ENCODE results near the gene ANKRD40.

ANKRD40 gene

DNA sequence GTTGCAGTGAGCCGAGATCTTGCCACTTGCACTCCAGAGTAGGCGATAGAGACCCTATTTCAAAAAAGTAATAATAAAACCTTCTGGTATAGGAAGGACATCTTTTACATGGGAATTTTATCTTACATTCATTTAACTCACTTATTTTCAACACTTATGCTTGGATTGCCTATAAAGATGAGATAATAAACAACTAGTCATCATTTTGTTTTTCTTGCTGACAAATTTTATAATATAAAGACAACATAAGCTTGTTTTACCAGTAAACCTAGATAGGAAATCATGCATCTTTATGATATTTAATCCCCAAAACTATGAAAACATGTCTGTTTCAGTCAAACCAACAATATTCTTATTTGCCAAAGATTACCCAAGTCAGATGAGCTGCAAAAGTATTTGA lies 56.1 kb downstream of the ANKRD40 start:
- no peak for DNase-seq (ENCODE audit: low read depth, low spot score)
- Histone ChIP-seq H3K4me3 (ENCODE audit: insufficient read length, low read depth) (no peak overlapping the region), H3K36me3 (ENCODE audit: insufficient read depth, insufficient read length, low read length) (no peaks in the 10 kb centered on the region), H3K9me3 (ENCODE audit: insufficient read depth, low read length) (no peaks in the 10 kb centered on the region), H3K4me1 (ENCODE audit: insufficient read depth, insufficient read length) (peaks cover 2% of the 10 kb centered on the region), H3K9ac (ENCODE audit: insufficient read length, low read depth) (no peak overlapping the region), H3K27me3 (ENCODE audit: insufficient read depth, insufficient read length) (no peaks in the 10 kb centered on the region)
- no peak for TF ChIP-seq ZNF274 (IDR thresholded peaks at IDR 0.05; ENCODE audit: low read depth, low read length)
- no peak for TF ChIP-seq YY1 (IDR thresholded peaks at IDR 0.05; ENCODE audit: insufficient read depth, insufficient read length)
- no peak for TF ChIP-seq SUZ12 (IDR thresholded peaks at IDR 0.05; ENCODE audit: extremely low read depth, insufficient read depth, insufficient read length)

DNA sequence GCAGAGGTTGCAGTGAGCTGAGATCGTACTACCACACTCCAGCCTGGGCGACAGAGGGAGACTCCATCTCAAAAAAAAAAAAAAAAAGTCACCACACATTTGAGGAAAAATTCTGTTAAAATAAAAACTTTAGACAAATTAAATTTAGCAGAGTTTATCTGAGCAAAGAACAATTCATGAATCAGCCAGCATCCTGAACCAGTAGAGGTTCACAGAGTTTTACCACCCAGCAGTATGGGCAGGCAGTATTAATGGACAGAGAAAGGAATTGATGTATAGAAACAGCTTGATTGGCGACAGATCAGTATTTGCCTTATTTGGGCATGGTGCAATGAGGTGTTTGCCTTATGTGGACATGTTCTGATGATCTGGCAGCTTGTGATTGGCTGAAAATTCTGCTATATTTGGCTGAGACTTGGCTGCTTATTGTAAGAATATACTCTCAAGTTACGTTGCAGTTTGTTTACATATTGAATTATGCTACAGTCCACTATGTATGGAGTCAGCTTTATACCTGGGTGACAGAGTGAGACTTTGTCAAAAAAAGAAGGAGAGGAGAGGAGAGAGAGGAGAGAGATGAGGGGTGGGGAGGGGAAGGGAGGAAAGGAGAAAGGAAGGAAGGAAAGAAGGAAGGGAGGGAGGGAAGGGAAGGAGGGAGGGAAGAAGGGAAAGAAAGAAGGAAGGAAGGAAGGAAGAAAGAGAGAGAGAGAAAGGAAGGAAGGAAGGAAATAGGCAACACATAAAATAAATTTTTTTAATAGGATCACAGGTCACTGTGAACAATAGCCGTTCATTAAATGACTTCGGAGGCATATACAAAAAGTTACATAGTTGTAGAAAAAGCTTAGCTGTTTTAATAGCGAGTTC lies 58.4 kb downstream of the ANKRD40 start:
- H3K9me3 ChIP-seq (ENCODE audit: insufficient read depth, low read length), result no peaks in the 10 kb centered on the region
- no peak for TF ChIP-seq SUZ12 (IDR thresholded peaks at IDR 0.05; ENCODE audit: extremely low read depth, insufficient read depth, insufficient read length)
- TF ChIP-seq ZNF274 (IDR thresholded peaks at IDR 0.05; ENCODE audit: low read depth, low read length), result no peak
- no peak for TF ChIP-seq YY1 (IDR thresholded peaks at IDR 0.05; ENCODE audit: insufficient read depth, insufficient read length)
- DNase-seq (ENCODE audit: low read depth, low spot score), result no peak
- H3K9ac ChIP-seq (ENCODE audit: insufficient read length, low read depth), result no peak overlapping the region
- H3K36me3 ChIP-seq (ENCODE audit: insufficient read depth, insufficient read length, low read length), result no peaks in the 10 kb centered on the region
- no peaks in the 10 kb centered on the region for H3K4me1 ChIP-seq (ENCODE audit: insufficient read depth, insufficient read length)
- H3K27me3 ChIP-seq (ENCODE audit: insufficient read depth, insufficient read length), result no peaks in the 10 kb centered on the region
- H3K4me3 ChIP-seq (ENCODE audit: insufficient read length, low read depth), result no peak overlapping the region

DNA sequence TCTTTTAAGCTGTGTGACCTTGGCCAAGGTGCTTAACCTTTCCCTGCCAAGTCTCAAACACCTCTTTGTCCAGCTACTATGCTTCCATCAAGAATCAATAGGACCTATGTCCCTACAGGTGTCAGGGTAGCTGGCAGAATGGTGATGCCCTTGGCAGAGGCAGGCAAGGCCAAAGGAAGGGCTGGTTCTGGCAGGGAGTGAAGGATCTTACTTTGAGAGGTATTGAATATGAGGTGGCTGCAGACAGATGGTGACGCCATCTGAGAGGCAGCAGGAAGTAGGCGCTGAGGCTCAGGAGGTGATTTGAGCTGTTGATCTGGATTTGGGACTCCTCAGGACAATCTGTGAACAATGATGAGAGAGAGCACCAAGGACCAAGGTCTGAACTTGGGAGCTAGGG lies 60.5 kb downstream of the ANKRD40 start:
- peaks cover 6% of the 10 kb centered on the region for H3K4me1 ChIP-seq (ENCODE audit: insufficient read depth, insufficient read length)
- H3K4me3 ChIP-seq (ENCODE audit: insufficient read length, low read depth), result no peak overlapping the region
- no peaks in the 10 kb centered on the region for H3K9me3 ChIP-seq (ENCODE audit: insufficient read depth, low read length)
- no peak overlapping the region for H3K9ac ChIP-seq (ENCODE audit: insufficient read length, low read depth)
- no peaks in the 10 kb centered on the region for H3K27me3 ChIP-seq (ENCODE audit: insufficient read depth, insufficient read length)
- DNase-seq (ENCODE audit: low read depth, low spot score), result no peak
- H3K36me3 ChIP-seq (ENCODE audit: insufficient read depth, insufficient read length, low read length), result no peaks in the 10 kb centered on the region
- TF ChIP-seq YY1 (IDR thresholded peaks at IDR 0.05; ENCODE audit: insufficient read depth, insufficient read length), result no peak
- TF ChIP-seq SUZ12 (IDR thresholded peaks at IDR 0.05; ENCODE audit: extremely low read depth, insufficient read depth, insufficient read length), result no peak
- TF ChIP-seq ZNF274 (IDR thresholded peaks at IDR 0.05; ENCODE audit: low read depth, low read length), result no peak

DNA sequence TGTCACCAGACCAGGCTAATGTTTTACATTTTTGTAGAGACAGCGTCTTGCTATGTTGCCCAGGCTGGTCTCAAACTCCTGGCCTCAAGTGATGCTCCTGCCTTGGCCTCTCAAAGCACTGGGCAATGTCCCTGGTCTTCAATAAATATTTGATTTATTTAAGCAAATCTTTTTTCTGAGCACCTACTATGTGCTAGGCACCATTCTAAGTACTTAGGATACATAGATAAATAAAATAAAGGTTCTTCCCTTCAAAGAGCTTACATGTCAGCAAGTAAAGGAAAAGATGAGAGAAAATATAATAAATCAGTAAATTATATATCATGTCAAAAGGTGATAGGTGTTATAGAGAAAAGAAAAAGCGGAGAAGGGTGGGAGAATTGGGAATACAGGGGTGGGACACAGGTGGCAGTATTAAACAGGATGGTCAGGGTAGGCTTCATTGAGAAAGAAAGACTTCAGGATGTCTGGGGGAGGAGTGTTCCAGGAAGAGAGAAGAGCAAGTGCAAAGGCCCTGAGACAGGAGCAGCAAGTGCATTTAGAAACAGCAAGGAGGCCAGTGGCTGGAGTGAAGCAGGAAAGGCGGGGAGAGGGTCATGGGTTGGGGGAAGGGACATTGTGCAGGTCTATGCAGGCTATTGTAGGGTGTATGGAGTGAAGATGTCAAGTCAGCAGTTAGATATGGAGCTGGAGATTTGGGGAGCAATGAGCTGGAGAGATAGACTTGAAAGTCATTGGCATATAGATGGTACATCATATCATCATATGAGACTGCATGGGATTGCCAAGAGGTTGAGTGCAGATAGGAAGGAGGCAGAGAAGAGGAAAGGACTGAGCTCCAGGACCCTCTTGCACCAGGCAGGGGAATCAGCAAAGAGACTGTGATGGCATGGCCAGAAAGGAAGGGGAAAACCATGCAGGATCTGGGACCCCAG lies 61.7 kb downstream of the ANKRD40 start:
- H3K4me1 ChIP-seq (ENCODE audit: insufficient read depth, insufficient read length), result peaks cover 6% of the 10 kb centered on the region
- DNase-seq (ENCODE audit: low read depth, low spot score), result no peak
- no peak overlapping the region for H3K4me3 ChIP-seq (ENCODE audit: insufficient read length, low read depth)
- no peaks in the 10 kb centered on the region for H3K27me3 ChIP-seq (ENCODE audit: insufficient read depth, insufficient read length)
- TF ChIP-seq ZNF274 (IDR thresholded peaks at IDR 0.05; ENCODE audit: low read depth, low read length), result no peak
- no peak for TF ChIP-seq YY1 (IDR thresholded peaks at IDR 0.05; ENCODE audit: insufficient read depth, insufficient read length)
- no peak for TF ChIP-seq SUZ12 (IDR thresholded peaks at IDR 0.05; ENCODE audit: extremely low read depth, insufficient read depth, insufficient read length)
- no peak overlapping the region for H3K9ac ChIP-seq (ENCODE audit: insufficient read length, low read depth)
- H3K9me3 ChIP-seq (ENCODE audit: insufficient read depth, low read length), result no peaks in the 10 kb centered on the region
- no peaks in the 10 kb centered on the region for H3K36me3 ChIP-seq (ENCODE audit: insufficient read depth, insufficient read length, low read length)
